H1 (cell line): ENCODE results near the gene PHF24. TPM values are rescaled to one million over a fixed set of nuclear protein-coding genes. Genes with fewer than 3 reads are reported as not detected.

ENCODE experiments used
- CTCF ChIA-PET: fragments of 300-600 bp; sonication (Branson Sonifier 250); formaldehyde crosslinking; loops from one replicate; lab custom pipeline; 2021; ENCODE audit not compliant: partially characterized antibody; lab: Charles Lee
- POLR2A ChIA-PET: fragments of 300-600 bp; sonication (Branson Sonifier 250); formaldehyde crosslinking; loops from one replicate; lab custom pipeline; 2021; ENCODE audit warnings: inconsistent platforms; ENCODE audit not compliant: partially characterized antibody; lab: Charles Lee
- DNase-seq, 2 experiments: peaks; one replicate each; pipeline versions ENCODE4 v3.0.0 to v3.0.0-alpha.2; 2010 to 2022; ENCODE audit warnings: low spot score in 2 of 2, low read depth in 1 of 2, mixed read lengths in 1 of 2
- FAIRE-seq: peaks from 2 replicates; lab custom pipeline; 2011; peaks lifted over from hg19 to GRCh38; lab: Jason Lieb, UNC
- H2AFZ ChIP-seq: 2 replicates; pipeline ENCODE4 v1.8.1; 2012; ENCODE audit warnings: low read length, inconsistent platforms
- H2AK5ac ChIP-seq: 2 replicates; pipeline ENCODE4 v1.6.1; 2013; ENCODE audit warnings: low read depth, low read length
- H2BK120ac ChIP-seq: replicated peaks from 2 replicates; pipeline ENCODE3; 2013; ENCODE audit warnings: low read depth, low read length, inconsistent platforms
- H2BK12ac ChIP-seq: 2 replicates; pipeline ENCODE4 v1.6.1; 2013; ENCODE audit warnings: low read depth, low read length
- H2BK15ac ChIP-seq: 2 replicates; pipeline ENCODE4 v1.6.1; 2013; ENCODE audit warnings: low read length
- H2BK20ac ChIP-seq: 2 replicates; pipeline ENCODE4 v1.6.1; 2013; ENCODE audit warnings: low read length
- H2BK5ac ChIP-seq: 2 replicates; pipeline ENCODE4 v1.6.1; 2013; ENCODE audit warnings: low read depth, low read length
- H3K14ac ChIP-seq: 2 replicates; pipeline ENCODE4 v1.6.1; 2013; ENCODE audit warnings: inconsistent platforms; ENCODE audit not compliant: insufficient read length
- H3K18ac ChIP-seq: 2 replicates; pipeline ENCODE4 v1.6.1; 2013; ENCODE audit warnings: low read length; ENCODE audit errors: extremely low read depth
- H3K23ac ChIP-seq: 2 replicates; pipeline ENCODE4 v1.6.1; 2013; ENCODE audit warnings: inconsistent platforms; ENCODE audit not compliant: insufficient read length
- H3K23me2 ChIP-seq: 2 replicates; pipeline ENCODE4 v1.6.1; 2013; ENCODE audit warnings: low read depth, low read length
- H3K27ac ChIP-seq: 2 replicates; pipeline ENCODE4 v1.6.1; 2011; ENCODE audit warnings: low read depth, low read length, inconsistent platforms
- H3K27me3 ChIP-seq, 4 experiments: replicated peaks in 1 of 4; 1 replicate in 1 of 4; 2 replicates in 3 of 4; pipeline versions ENCODE4 v1.6.1 to v1.8.1; 2011 to 2013; ENCODE audit warnings: low read length in 3 of 4, mild to moderate bottlenecking in 3 of 4, inconsistent platforms in 2 of 4, mixed read lengths in 2 of 4, moderate library complexity in 1 of 4; ENCODE audit not compliant: control insufficient read depth in 3 of 4, insufficient read depth in 3 of 4; ENCODE audit errors: extremely low read depth in 1 of 4
- H3K36me3 ChIP-seq, 4 experiments: 2 replicates each; pipeline versions ENCODE4 v1.6.1 to v1.8.1; 2011 to 2013; ENCODE audit warnings: mild to moderate bottlenecking in 4 of 4, low read length in 3 of 4, moderate library complexity in 2 of 4, control low read depth in 1 of 4, inconsistent platforms in 1 of 4; ENCODE audit not compliant: insufficient read depth in 4 of 4, control insufficient read depth in 2 of 4
- H3K4ac ChIP-seq: replicated peaks from 2 replicates; pipeline ENCODE3; 2013; ENCODE audit warnings: low read length, low read depth, mixed read lengths, inconsistent platforms; ENCODE audit not compliant: insufficient read length
- H3K4me1 ChIP-seq, 4 experiments: replicated peaks in 1 of 4; 1 replicate in 1 of 4; 2 replicates in 3 of 4; pipeline versions ENCODE4 v1.6.1 to v1.8.1; 2011 to 2013; ENCODE audit warnings: low read length in 3 of 4, inconsistent platforms in 2 of 4, mixed read lengths in 1 of 4; ENCODE audit not compliant: insufficient read depth in 4 of 4, control insufficient read depth in 3 of 4
- H3K4me2 ChIP-seq, 2 experiments: 2 replicates each; pipeline versions ENCODE4 v1.6.1 to v1.8.1; 2011 to 2013; ENCODE audit warnings: low read depth in 2 of 2, low read length in 2 of 2, control low read depth in 1 of 2, inconsistent platforms in 1 of 2, mild to moderate bottlenecking in 1 of 2; ENCODE audit not compliant: insufficient read depth in 1 of 2
- H3K4me3 ChIP-seq, 4 experiments: fragments of 200-600, 300-600 bp in 1 of 4; sonication (generic), shearing (Covaris generic), sonication (Bioruptor Twin) in 1 of 4; 2 replicates each; pipeline versions ENCODE4 v1.5.1 to v1.8.1; 2011 to 2016; ENCODE audit warnings: low read length in 4 of 4, low read depth in 3 of 4, control low read depth in 2 of 4, inconsistent platforms in 2 of 4, mild to moderate bottlenecking in 2 of 4, mixed read lengths in 1 of 4, moderate library complexity in 1 of 4; ENCODE audit not compliant: insufficient read depth in 2 of 4; ENCODE audit errors: extremely low read depth in 1 of 4
- H3K56ac ChIP-seq: replicated peaks from 2 replicates; pipeline ENCODE3; 2013; ENCODE audit warnings: low read depth, mild to moderate bottlenecking, mixed read lengths, low read length, inconsistent platforms; ENCODE audit not compliant: insufficient read length
- H3K79me1 ChIP-seq: 2 replicates; pipeline ENCODE4 v1.6.1; 2013; ENCODE audit warnings: low read depth, low read length, control low read depth
- H3K79me2 ChIP-seq, 2 experiments: 2 replicates each; pipeline versions ENCODE4 v1.6.1 to v1.8.1; 2012 to 2013; ENCODE audit warnings: low read length in 2 of 2, mild to moderate bottlenecking in 2 of 2, inconsistent platforms in 1 of 2; ENCODE audit not compliant: insufficient read depth in 2 of 2, control insufficient read depth in 1 of 2
- H3K9ac ChIP-seq, 4 experiments: replicated peaks in 1 of 4; 1 replicate in 1 of 4; 2 replicates in 3 of 4; pipeline versions ENCODE4 v1.6.1 to v1.8.1; 2011 to 2013; ENCODE audit warnings: low read depth in 3 of 4, low read length in 3 of 4, control low read depth in 2 of 4, mild to moderate bottlenecking in 2 of 4, moderate library complexity in 2 of 4, inconsistent platforms in 1 of 4; ENCODE audit errors: extremely low read depth in 1 of 4
- H3K9me3 ChIP-seq, 2 experiments: 2 replicates each; pipeline versions ENCODE4 v1.6.1 to v1.8.1; 2012 to 2013; ENCODE audit warnings: mild to moderate bottlenecking in 2 of 2, moderate library complexity in 2 of 2, control low read depth in 1 of 2, inconsistent platforms in 1 of 2, low read depth in 1 of 2, low read length in 1 of 2, mixed read lengths in 1 of 2; ENCODE audit not compliant: insufficient read depth in 2 of 2
- H4K20me1 ChIP-seq, 2 experiments: replicated peaks in 1 of 2; 2 replicates each; pipeline versions ENCODE3 to v1.8.1; 2011 to 2013; ENCODE audit warnings: inconsistent platforms in 2 of 2, low read length in 2 of 2, mild to moderate bottlenecking in 1 of 2; ENCODE audit not compliant: insufficient read depth in 2 of 2, control insufficient read depth in 1 of 2
- H4K5ac ChIP-seq: 2 replicates; pipeline ENCODE4 v1.6.1; 2013; ENCODE audit warnings: low read length, low read depth, mixed read lengths, inconsistent platforms; ENCODE audit not compliant: insufficient read length
- H4K8ac ChIP-seq: 2 replicates; pipeline ENCODE4 v1.8.0; 2013; ENCODE audit warnings: mild to moderate bottlenecking, moderate library complexity, low read length, inconsistent platforms; ENCODE audit not compliant: insufficient read depth; ENCODE audit errors: extremely low read depth
- H4K91ac ChIP-seq: replicated peaks from 2 replicates; pipeline ENCODE3; 2013; ENCODE audit warnings: low read length, mixed read lengths, inconsistent platforms; ENCODE audit not compliant: insufficient read length
- BCL11A ChIP-seq, 2 experiments: IDR thresholded peaks; one replicate each; pipeline ENCODE4 v1.6.1; 2011; ENCODE audit warnings: low read depth in 2 of 2, low read length in 2 of 2, mild to moderate bottlenecking in 2 of 2
- CBX8 ChIP-seq: fragments of 300-800, 300-1000 bp; sonication (generic); IDR thresholded peaks from 2 replicates; pipeline ENCODE4 v1.7.1; 2016; ENCODE audit warnings: low read depth, low read length, borderline replicate concordance
- CHD1 ChIP-seq: IDR thresholded peaks from 2 replicates; pipeline ENCODE4 v1.6.1; 2012; ENCODE audit warnings: low read depth, low read length, improper control_type of control experiment
- EGR1 ChIP-seq: IDR thresholded peaks from 2 replicates; pipeline ENCODE4 v1.6.1; 2011; ENCODE audit warnings: low read depth, low read length, borderline replicate concordance
- GTF2F1 ChIP-seq: IDR thresholded peaks from 2 replicates; pipeline ENCODE4 v1.6.1; 2012; ENCODE audit warnings: low read depth, low read length, improper control_type of control experiment, borderline replicate concordance
- JUN ChIP-seq: IDR thresholded peaks from 2 replicates; pipeline ENCODE4 v1.6.1; 2011; ENCODE audit warnings: low read depth, mild to moderate bottlenecking, improper control_type of control experiment, low read length
- NANOG ChIP-seq: IDR thresholded peaks from 2 replicates; pipeline ENCODE4 v1.6.1; 2011; ENCODE audit warnings: low read length, low read depth, mild to moderate bottlenecking, inconsistent platforms; ENCODE audit not compliant: insufficient read depth, poor library complexity, severe bottlenecking
- POLR2AphosphoS5 ChIP-seq: IDR thresholded peaks from 2 replicates; pipeline ENCODE4 v1.6.1; 2011; ENCODE audit warnings: low read depth, low read length
- SP1 ChIP-seq: IDR thresholded peaks from 2 replicates; pipeline ENCODE4 v1.6.1; 2011; ENCODE audit warnings: low read depth, low read length
- SP2 ChIP-seq: IDR thresholded peaks from 2 replicates; pipeline ENCODE4 v1.6.1; 2012; ENCODE audit warnings: mild to moderate bottlenecking, low read length, inconsistent platforms
- SP4 ChIP-seq: IDR thresholded peaks from 2 replicates; pipeline ENCODE4 v1.6.1; 2012; ENCODE audit warnings: low read length, inconsistent platforms
- SRF ChIP-seq: IDR thresholded peaks from 2 replicates; pipeline ENCODE4 v1.6.1; 2011; ENCODE audit warnings: mild to moderate bottlenecking, low read depth, low read length, moderate library complexity
- SUZ12 ChIP-seq: fragments of 200-600 bp; sonication (generic); IDR thresholded peaks from 2 replicates; pipeline ENCODE4 v1.6.1; 2012; ENCODE audit warnings: mild to moderate bottlenecking, inconsistent platforms, low read length, moderate library complexity, mixed read lengths
- WGBS, 2 experiments: shearing (Covaris generic) in 1 of 2; methylation state at CpG; one replicate each; pipeline versions ENCODE4 v1.1.6 to v1.1.7; 2013 to 2015; ENCODE audit warnings: low lambda C conversion rate in 2 of 2, mixed read lengths in 2 of 2, inconsistent platforms in 1 of 2, low coverage in 1 of 2, missing lambda C conversion rate in 1 of 2; ENCODE audit not compliant: insufficient replicate concordance in 2 of 2, insufficient coverage in 1 of 2, insufficient read length in 1 of 2; ENCODE audit errors: extremely low coverage in 1 of 2, missing lambda C conversion rate in 1 of 2; 5-methylcytosine and 5-hydroxymethylcytosine counted together
- polyA plus RNA-seq, 7 experiments: library from polyadenylated mRNA; depleted of rRNA in 3 of 7; stranded (reverse) in 5 of 7; unstranded in 2 of 7; fragments of >200 nt in 5 of 7; fragments of 200-250 nt in 2 of 7; gene quantifications; 1 replicate in 5 of 7; 2 replicates in 1 of 7; 4 replicates in 1 of 7; pipeline versions ENCODE4 v1.2.1 to v1.2.3, GENCODE V29; 2011 to 2013; ENCODE audit warnings: missing spikeins in 2 of 7, mixed read lengths in 2 of 7
- total RNA-seq: library from RNA; stranded (reverse); fragmentation: NEBNext Ultra II Directional; extraction: Animal tissue kit (Norgen Biotek cat#: 25700); gene quantifications from 2 replicates; pipeline ENCODE4 v1.2.1, GENCODE V29; 2021

PHF24 gene
- total and polyA plus RNA-seq, 2 of the 8 experiments (the other 6 are each of a cell fraction or from before 2014, with no cell fraction given) = 0.29 to 0.35 TPM

GRCh38 chr9:34976992-34977391 is 18.9 kb downstream of the PHF24 start:
- FAIRE-seq = no peak

More at GRCh38 chr9:34976992-34977391, 18.9 kb downstream of the PHF24 start:
- Histone ChIP-seq H3K9ac (no peak overlapping the region), H3K4ac (no peak overlapping the region), H4K91ac (no peak overlapping the region), H3K79me2 (no peaks in the 10 kb centered on the region), H3K23ac (no peak overlapping the region), H2BK120ac (no peak overlapping the region), H2BK12ac (no peak overlapping the region), H2BK15ac (no peak overlapping the region), H3K36me3 (no peaks in the 10 kb centered on the region), H3K9me3 (no peaks in the 10 kb centered on the region), H3K27me3 (no peaks in the 10 kb centered on the region), H2BK20ac (no peak overlapping the region), H3K27ac (no peak overlapping the region), H4K5ac (no peak overlapping the region), H2AK5ac (no peak overlapping the region), H3K4me1 (peaks cover 0 to 5% (median 3%) of the 10 kb centered on the region in 4 experiments; a peak in 5 of 7 replicates), H2BK5ac (no peak overlapping the region), H3K14ac (no peak overlapping the region), H3K18ac (no peak overlapping the region), H4K8ac (no peak overlapping the region), H3K4me3 (no peak overlapping the region), H3K79me1 (no peaks in the 10 kb centered on the region), H2AFZ (no peak overlapping the region), H4K20me1 (no peaks in the 10 kb centered on the region), H3K4me2 (no peak overlapping the region), H3K56ac (no peak overlapping the region), H3K23me2 (no peaks in the 10 kb centered on the region)
- TF ChIP-seq SP1 (no peak), CBX8 (no peak), SUZ12 (no peak), POLR2AphosphoS5 (no peak), CHD1 (no peak), EGR1 (no peak), NANOG (no peak), SRF (no peak), JUN (no peak), SP2 (no peak), SP4 (no peak), BCL11A (IDR thresholded peaks at IDR 0.05; ENCODE audit: low read depth in 2 of 2, low read length in 2 of 2) (no peak), GTF2F1 (no peak)
- no peak for DNase-seq
- ChIA-PET POLR2A (no interaction called here), CTCF (interaction anchor here (1.8 to 1.9 kb wide), 2 partner anchors 8 to 77 kb away, joined by 7 to 15 read pairs; no protein-coding TSS in a partner anchor)
- 94% methylated on average over 11 of the region's 11 CpGs; no CpG with 5 or more reads in 1 of the 2 experiments for WGBS, 2 experiments
